GM23338 (cell line): ENCODE data around the gene FBXW4. TPM values are rescaled to one million over a fixed set of nuclear protein-coding genes. Genes with fewer than 3 reads are reported as not detected.

Experiments
- ATAC-seq: fragments of 200-7000 bp; cut with Tn5 transposase; 3 replicates; pipeline ENCODE4 v1.9.1; 2020
- DNase-seq: peaks from one replicate; pipeline ENCODE4 v3.0.0-alpha.2; 2015; ENCODE audit warnings: low spot score
- H2AFZ ChIP-seq: fragments of 200-600 bp; sonication (generic); 2 replicates; pipeline ENCODE4 v1.8.0; 2016; ENCODE audit warnings: antibody characterized with exemption, mild to moderate bottlenecking, moderate library complexity
- H3F3A ChIP-seq: fragments of 200-600 bp; sonication (generic); replicated peaks from 2 replicates; pipeline ENCODE4 v1.8.0; 2017; ENCODE audit warnings: antibody characterized with exemption, mixed run types, low read depth
- H3K27ac ChIP-seq: fragments of 200-600 bp; sonication (generic); 2 replicates; pipeline ENCODE4 v1.6.1; 2016; ENCODE audit warnings: low read depth
- H3K27me3 ChIP-seq: fragments of 200-600 bp; sonication (generic); 2 replicates; pipeline ENCODE4 v1.8.0; 2016; ENCODE audit warnings: mild to moderate bottlenecking, mixed run types, moderate library complexity; ENCODE audit not compliant: insufficient read depth
- H3K36me3 ChIP-seq: fragments of 200-600 bp; sonication (generic); 2 replicates; pipeline ENCODE4 v1.8.0; 2016; ENCODE audit warnings: mild to moderate bottlenecking; ENCODE audit not compliant: insufficient read depth
- H3K4me1 ChIP-seq: fragments of 200-600 bp; sonication (generic); 2 replicates; pipeline ENCODE4 v1.8.0; 2016; ENCODE audit warnings: mild to moderate bottlenecking, moderate library complexity; ENCODE audit not compliant: insufficient read depth
- H3K4me2 ChIP-seq: fragments of 200-600 bp; sonication (generic); 2 replicates; pipeline ENCODE4 v1.7.1; 2017; ENCODE audit warnings: mixed run types
- H3K4me3 ChIP-seq: fragments of 200-600 bp; sonication (generic); 2 replicates; pipeline ENCODE4 v1.6.1; 2016; ENCODE audit warnings: mixed run types
- H3K79me2 ChIP-seq: fragments of 200-600 bp; sonication (generic); replicated peaks from 2 replicates; pipeline ENCODE4 v1.8.0; 2017; ENCODE audit warnings: mild to moderate bottlenecking; ENCODE audit not compliant: insufficient read depth
- H3K9me2 ChIP-seq: fragments of 200-600 bp; sonication (generic); 2 replicates; pipeline ENCODE4 v1.8.0; 2017; ENCODE audit not compliant: insufficient read depth
- H4K20me1 ChIP-seq: fragments of 200-600 bp; sonication (generic); replicated peaks from 2 replicates; pipeline ENCODE4 v1.8.0; 2017; ENCODE audit warnings: mild to moderate bottlenecking; ENCODE audit not compliant: insufficient read depth
- H3K27ac Mint-ChIP-seq: 2 replicates; pipeline ENCODE4 v1.8.0; 2020; ENCODE audit warnings: inconsistent platforms, mild to moderate bottlenecking, moderate library complexity, mixed read lengths
- H3K27me3 Mint-ChIP-seq: 3 replicates; pipeline ENCODE4 v1.8.0; 2022; ENCODE audit warnings: low read depth, mild to moderate bottlenecking, moderate library complexity, mixed read lengths, inconsistent platforms; ENCODE audit not compliant: insufficient read depth, poor library complexity
- H3K36me3 Mint-ChIP-seq: 3 replicates; pipeline ENCODE4 v1.8.0; 2021; ENCODE audit warnings: low read depth, mild to moderate bottlenecking, inconsistent platforms, moderate library complexity, mixed read lengths
- H3K4me1 Mint-ChIP-seq: 3 replicates; pipeline ENCODE4 v1.8.0; 2020; ENCODE audit warnings: mild to moderate bottlenecking, inconsistent platforms, mixed read lengths
- H3K4me3 Mint-ChIP-seq: 3 replicates; pipeline ENCODE4 v1.8.0; 2021; ENCODE audit warnings: moderate library complexity, mild to moderate bottlenecking, inconsistent platforms, mixed read lengths
- H3K9me3 Mint-ChIP-seq: 3 replicates; pipeline ENCODE4 v1.8.0; 2020; ENCODE audit warnings: moderate library complexity, mild to moderate bottlenecking, inconsistent platforms, mixed read lengths
- CREB1 ChIP-seq: fragments of 250-450 bp; sonication (Bioruptor Pico); IDR thresholded peaks from 2 replicates; pipeline ENCODE4 v1.5.0; 2020; ENCODE audit warnings: low read depth, mild to moderate bottlenecking, moderate library complexity
- CTCF ChIP-seq, 2 experiments: fragments of 200-600 bp in 1 of 2; sonication (generic) in 1 of 2; conservative IDR thresholded peaks; 2 replicates each; pipeline versions ENCODE4 v1.5.1 to v1.6.1; 2016 to 2017; ENCODE audit warnings: antibody characterized with exemption in 2 of 2, low read depth in 2 of 2, mild to moderate bottlenecking in 2 of 2, moderate library complexity in 1 of 2
- ETS1 ChIP-seq: IDR thresholded peaks from 2 replicates; pipeline ENCODE4 v1.6.1; 2016; ENCODE audit warnings: antibody characterized with exemption
- EZH2 ChIP-seq: fragments of 200-600 bp; sonication (generic); IDR thresholded peaks from one replicate; pipeline ENCODE4 v1.8.0; 2017; ENCODE audit warnings: antibody characterized with exemption, mild to moderate bottlenecking, low read depth; ENCODE audit not compliant: unreplicated experiment
- EZH2phosphoT487 ChIP-seq: fragments of 200-600 bp; sonication (generic); IDR thresholded peaks from one replicate; pipeline ENCODE4 v1.8.1; 2018; ENCODE audit warnings: antibody characterized with exemption; ENCODE audit not compliant: unreplicated experiment
- JUNB ChIP-seq: IDR thresholded peaks from one replicate; pipeline ENCODE4 v1.6.1; 2016; ENCODE audit warnings: antibody characterized with exemption; ENCODE audit not compliant: unreplicated experiment
- NANOG ChIP-seq: IDR thresholded peaks from 2 replicates; pipeline ENCODE4 v1.6.1; 2016; ENCODE audit warnings: antibody characterized with exemption, borderline replicate concordance
- POLR2AphosphoS5 ChIP-seq: IDR thresholded peaks from 2 replicates; pipeline ENCODE4 v1.6.1; 2016; ENCODE audit warnings: antibody characterized with exemption, low read depth
- REST ChIP-seq: IDR thresholded peaks from one replicate; pipeline ENCODE4 v1.6.1; 2018; ENCODE audit warnings: antibody characterized with exemption; ENCODE audit not compliant: unreplicated experiment
- STAT1 ChIP-seq: IDR thresholded peaks from one replicate; pipeline ENCODE4 v1.6.1; 2016; ENCODE audit warnings: antibody characterized with exemption; ENCODE audit not compliant: unreplicated experiment
- ZNF114 ChIP-seq: fragments of 250-450 bp; sonication (Bioruptor Pico); IDR thresholded peaks from 2 replicates; pipeline ENCODE4 v1.5.0; 2020; ENCODE audit warnings: mild to moderate bottlenecking, moderate library complexity
- ZNF331 ChIP-seq: fragments of 250-450 bp; sonication (Bioruptor Pico); IDR thresholded peaks from 2 replicates; pipeline ENCODE4 v1.5.0; 2020; ENCODE audit warnings: low read depth, mild to moderate bottlenecking, moderate library complexity
- ZNF462 ChIP-seq: fragments of 250-450 bp; sonication (Bioruptor Pico); IDR thresholded peaks from 2 replicates; pipeline ENCODE4 v1.5.0; 2020; ENCODE audit warnings: mild to moderate bottlenecking, moderate library complexity
- polyA plus RNA-seq: library from polyadenylated mRNA; unstranded; fragments of >200 nt; fragmentation: Nextera tagmentation; extraction: Ambion mirVana; gene quantifications from 2 replicates; pipeline ENCODE4 v1.2.1, GENCODE V29; 2016
- total RNA-seq: library from RNA; depleted of rRNA; stranded (reverse); fragments of >200 nt; shearing (Covaris generic); gene quantifications from 2 replicates; pipeline ENCODE4 v1.2.3, GENCODE V29; 2014

FBXW4 gene
- total and polyA plus RNA-seq, 2 experiments from 2014 or later = 8.0 to 18.6 TPM

- Mint-ChIP-seq H3K27ac (no peak overlapping the region), H3K27me3 (peaks cover 2% of the 10 kb centered on the region), H3K4me1 (peaks cover 20% of the 10 kb centered on the region), H3K4me3 (no peak overlapping the region), H3K36me3 (no peaks in the 10 kb centered on the region), H3K9me3 (no peaks in the 10 kb centered on the region)
- Histone ChIP-seq H3K79me2 (no peaks in the 10 kb centered on the region), H3K36me3 (no peaks in the 10 kb centered on the region), H3K4me1 (peaks cover 29% of the 10 kb centered on the region), H3K27ac (no peak overlapping the region), H2AFZ (no peak overlapping the region), H3K4me3 (no peak overlapping the region), H4K20me1 (no peaks in the 10 kb centered on the region), H3K27me3 (no peaks in the 10 kb centered on the region), H3K4me2 (no peak overlapping the region), H3K9me2 (no peaks in the 10 kb centered on the region), H3F3A (no peaks in the 10 kb centered on the region)
- no peak for TF ChIP-seq EZH2
- TF ChIP-seq NANOG = no peak
- no peak for TF ChIP-seq EZH2phosphoT487
- TF ChIP-seq ZNF114 (CRISPR knock-in tag) = no peak
- no peak for TF ChIP-seq ZNF331
- TF ChIP-seq STAT1 = no peak
- no peak for TF ChIP-seq CREB1 (CRISPR knock-in tag)
- TF ChIP-seq ZNF462 = no peak
- TF ChIP-seq ETS1 = no peak
- no peak for TF ChIP-seq POLR2AphosphoS5
- no peak for TF ChIP-seq CTCF (conservative IDR thresholded peaks at IDR 0.05; ENCODE audit: low read depth in 2 of 2)
- TF ChIP-seq JUNB = no peak
- TF ChIP-seq REST = no peak
- DNase-seq (no peak), ATAC-seq (no peak)
Measured at GRCh38 chr10:101655570-101655969, 39.4 kb downstream of the FBXW4 start.
